Prostate gland (tissue), 2 donors: ENCODE data around the gene MPC1. TPM values are rescaled to one million over a fixed set of nuclear protein-coding genes. Genes with fewer than 3 reads are reported as not detected.

Source experiments
- DNase-seq: peaks from one replicate; pipeline ENCODE4 v3.0.0-alpha.2; 2019; ENCODE audit warnings: low spot score
- H3K27ac ChIP-seq, 2 donors: fragments of 200-600 bp; sonication (generic); 2 replicates each; pipeline ENCODE4 v1.5.1; 2017 to 2019
- H3K27me3 ChIP-seq: fragments of 200-600 bp; sonication (generic); replicated peaks from 2 replicates; pipeline ENCODE4 v1.5.1; 2019; ENCODE audit not compliant: insufficient read depth
- H3K36me3 ChIP-seq, 2 donors: fragments of 200-600 bp; sonication (generic); 1 replicate in 1 of 2; 2 replicates in 1 of 2; pipeline versions ENCODE4 v1.5.1 to v1.8.1; 2017 to 2019
- H3K4me1 ChIP-seq: fragments of 200-600 bp; sonication (generic); replicated peaks from 2 replicates; pipeline ENCODE4 v1.5.1; 2019
- H3K4me3 ChIP-seq, 2 donors: fragments of 200-600 bp; sonication (generic); 2 replicates each; pipeline ENCODE4 v1.5.1; 2017 to 2019
- H3K9me3 ChIP-seq: fragments of 200-600 bp; sonication (generic); 2 replicates; pipeline ENCODE4 v1.5.1; 2017
- CTCF ChIP-seq, 4 experiments: fragments of 200-600 bp in 2 of 4; fragments of 450-650 bp in 2 of 4; sonication (generic) in 2 of 4; IDR thresholded peaks; 1 replicate in 3 of 4; 2 replicates in 1 of 4; pipeline ENCODE4 v1.5.1; 2016 to 2019; ENCODE audit warnings: antibody characterized with exemption in 4 of 4, mild to moderate bottlenecking in 2 of 4, moderate library complexity in 2 of 4
- POLR2A ChIP-seq: fragments of 450-650 bp; IDR thresholded peaks from one replicate; pipeline ENCODE4 v1.6.1; 2016; ENCODE audit warnings: antibody characterized with exemption, mild to moderate bottlenecking
- POLR2AphosphoS5 ChIP-seq: sonication (generic); formaldehyde crosslinking; IDR thresholded peaks from one replicate; pipeline ENCODE4 v1.6.1; 2017; ENCODE audit warnings: antibody characterized with exemption
- WGBS: methylation state at CpG from one replicate; pipeline ENCODE4 v1.1.5; 2018; 5-methylcytosine and 5-hydroxymethylcytosine counted together
- intact Hi-C: fragments of 100-400 bp; cut with DNase I; formaldehyde crosslinking; loops from one replicate; pipeline ENCODE4 v1.14.2; 2022
- total RNA-seq, 2 donors: library from RNA; depleted of rRNA; stranded (reverse); fragments of >200 nt; gene quantifications; one replicate each; pipeline ENCODE4 v1.1.0, GENCODE V29; 2016

Gene MPC1
- total RNA-seq, 2 donors from 2014 or later = 25.3 to 58.9 TPM

- no peak for DNase-seq
- intact Hi-C loops = no loop called here
- H3K27me3 ChIP-seq = no peaks in the 10 kb centered on the region
- no peak overlapping the region for H3K27ac ChIP-seq
- TF ChIP-seq POLR2AphosphoS5 (no peak), POLR2A (no peak), CTCF (IDR thresholded peaks at IDR 0.05) (no peak)
- no peak overlapping the region for H3K4me3 ChIP-seq
- no peaks in the 10 kb centered on the region for H3K36me3 ChIP-seq
- no peaks in the 10 kb centered on the region for H3K4me1 ChIP-seq
- no peaks in the 10 kb centered on the region for H3K9me3 ChIP-seq
- 91% methylated on average over 22 of the region's 22 CpGs for WGBS
These were observed 40.5 kb upstream of the MPC1 start for GRCh38 chr6:166423051-166423745.

- Histone ChIP-seq H3K27ac (no peak overlapping the region), H3K36me3 (no peaks in the 10 kb centered on the region), H3K27me3 (no peaks in the 10 kb centered on the region), H3K4me1 (no peaks in the 10 kb centered on the region), H3K9me3 (no peaks in the 10 kb centered on the region), H3K4me3 (no peak overlapping the region)
- TF ChIP-seq POLR2AphosphoS5 (no peak), CTCF (IDR thresholded peaks at IDR 0.05) (no peak), POLR2A (no peak)
- 97% methylated on average over 20 of the region's 20 CpGs for WGBS
- DNase-seq = no peak
- intact Hi-C loops = no loop called here
These were observed 39.6 kb upstream of the MPC1 start for GRCh38 chr6:166422201-166422940.

- no peaks in the 10 kb centered on the region for H3K9me3 ChIP-seq
- TF ChIP-seq CTCF (IDR thresholded peaks at IDR 0.05) (no peak), POLR2AphosphoS5 (no peak), POLR2A (no peak)
- DNase-seq = no peak
- no peaks in the 10 kb centered on the region for H3K36me3 ChIP-seq
- no peaks in the 10 kb centered on the region for H3K27me3 ChIP-seq
- H3K4me3 ChIP-seq = no peak overlapping the region
- 61% methylated on average over 6 of the region's 6 CpGs for WGBS
- no peak overlapping the region for H3K27ac ChIP-seq
- intact Hi-C loops = no loop called here
- H3K4me1 ChIP-seq = no peaks in the 10 kb centered on the region
These were observed 37.6 kb upstream of the MPC1 start for GRCh38 chr6:166420351-166420750.

- H3K9me3 ChIP-seq = no peaks in the 10 kb centered on the region
- no peak for TF ChIP-seq POLR2A
- DNase-seq = no peak
- H3K27ac ChIP-seq = no peak overlapping the region
- no peaks in the 10 kb centered on the region for H3K36me3 ChIP-seq
- no peak overlapping the region for H3K4me3 ChIP-seq
- intact Hi-C loops = no loop called here
- no peaks in the 10 kb centered on the region for H3K4me1 ChIP-seq
- H3K27me3 ChIP-seq = no peaks in the 10 kb centered on the region
- 91% methylated on average over 9 of the region's 15 CpGs for WGBS
These were observed 37.0 kb upstream of the MPC1 start for GRCh38 chr6:166419717-166420116.

GRCh38 chr6:166419286-166419685, 36.5 kb upstream of the MPC1 start:
- DNase-seq = no peak
- 81% methylated on average over 7 of the region's 7 CpGs for WGBS
- Histone ChIP-seq H3K4me1 (no peaks in the 10 kb centered on the region), H3K4me3 (no peak overlapping the region), H3K27ac (no peak overlapping the region), H3K9me3 (no peaks in the 10 kb centered on the region), H3K36me3 (no peaks in the 10 kb centered on the region), H3K27me3 (no peaks in the 10 kb centered on the region)
- intact Hi-C loops = no loop called here
- TF ChIP-seq POLR2AphosphoS5 (no peak), CTCF (IDR thresholded peaks at IDR 0.05) (no peak), POLR2A (no peak)
